Measurements from ENCODE around the gene ISG15. TPM values are rescaled to one million over a fixed set of nuclear protein-coding genes. Genes with fewer than 3 reads are reported as not detected.

The ISG15 gene
- total and polyA plus RNA-seq, 9 of the 15 experiments (the other 6 are each of a cell fraction or from before 2014, with no cell fraction given): 0.40 to 58.3 (median 12.2) TPM

DNA sequence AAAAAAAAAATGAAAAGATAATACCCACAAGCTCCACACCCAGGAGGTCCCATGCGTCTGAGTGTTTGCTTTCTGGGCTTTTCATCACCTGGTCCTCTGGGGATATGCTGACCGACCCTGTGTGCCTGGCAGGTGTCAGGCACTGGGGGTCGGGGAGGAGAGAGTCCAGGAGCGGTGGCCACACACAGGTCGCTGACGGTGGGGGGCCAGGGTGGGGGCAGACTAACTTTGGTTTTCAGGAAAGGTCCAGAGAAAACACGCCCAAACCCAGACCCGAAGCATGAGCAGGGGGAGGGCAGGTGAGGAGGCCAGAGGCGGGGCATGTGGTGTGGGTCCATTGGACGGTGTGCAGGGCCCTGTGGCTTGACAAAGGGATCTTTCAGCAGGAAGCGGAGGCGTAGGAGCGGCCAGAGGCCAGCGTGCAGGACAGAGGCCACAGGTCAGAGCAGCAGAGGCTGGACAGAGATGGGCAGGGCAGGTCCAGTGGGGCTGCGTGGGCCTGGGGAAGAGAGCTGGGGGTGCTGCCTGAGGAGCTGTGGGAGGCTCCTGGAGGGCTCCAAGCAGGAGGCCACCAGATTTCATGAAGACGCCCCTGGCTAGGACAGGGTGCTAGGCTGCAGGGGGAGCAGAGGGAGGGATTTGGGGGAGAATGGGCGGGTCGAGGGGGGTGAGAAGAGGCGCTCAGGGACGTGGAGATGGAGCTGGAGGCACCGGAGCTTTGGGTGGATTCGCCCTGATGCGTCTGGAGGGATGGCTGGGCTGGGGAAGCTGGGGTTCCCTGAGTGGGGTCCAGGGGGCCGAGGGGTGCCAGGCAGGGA lies 45.0 kb downstream of the ISG15 start (continued):
- TF ChIP-seq, protein P1, sequence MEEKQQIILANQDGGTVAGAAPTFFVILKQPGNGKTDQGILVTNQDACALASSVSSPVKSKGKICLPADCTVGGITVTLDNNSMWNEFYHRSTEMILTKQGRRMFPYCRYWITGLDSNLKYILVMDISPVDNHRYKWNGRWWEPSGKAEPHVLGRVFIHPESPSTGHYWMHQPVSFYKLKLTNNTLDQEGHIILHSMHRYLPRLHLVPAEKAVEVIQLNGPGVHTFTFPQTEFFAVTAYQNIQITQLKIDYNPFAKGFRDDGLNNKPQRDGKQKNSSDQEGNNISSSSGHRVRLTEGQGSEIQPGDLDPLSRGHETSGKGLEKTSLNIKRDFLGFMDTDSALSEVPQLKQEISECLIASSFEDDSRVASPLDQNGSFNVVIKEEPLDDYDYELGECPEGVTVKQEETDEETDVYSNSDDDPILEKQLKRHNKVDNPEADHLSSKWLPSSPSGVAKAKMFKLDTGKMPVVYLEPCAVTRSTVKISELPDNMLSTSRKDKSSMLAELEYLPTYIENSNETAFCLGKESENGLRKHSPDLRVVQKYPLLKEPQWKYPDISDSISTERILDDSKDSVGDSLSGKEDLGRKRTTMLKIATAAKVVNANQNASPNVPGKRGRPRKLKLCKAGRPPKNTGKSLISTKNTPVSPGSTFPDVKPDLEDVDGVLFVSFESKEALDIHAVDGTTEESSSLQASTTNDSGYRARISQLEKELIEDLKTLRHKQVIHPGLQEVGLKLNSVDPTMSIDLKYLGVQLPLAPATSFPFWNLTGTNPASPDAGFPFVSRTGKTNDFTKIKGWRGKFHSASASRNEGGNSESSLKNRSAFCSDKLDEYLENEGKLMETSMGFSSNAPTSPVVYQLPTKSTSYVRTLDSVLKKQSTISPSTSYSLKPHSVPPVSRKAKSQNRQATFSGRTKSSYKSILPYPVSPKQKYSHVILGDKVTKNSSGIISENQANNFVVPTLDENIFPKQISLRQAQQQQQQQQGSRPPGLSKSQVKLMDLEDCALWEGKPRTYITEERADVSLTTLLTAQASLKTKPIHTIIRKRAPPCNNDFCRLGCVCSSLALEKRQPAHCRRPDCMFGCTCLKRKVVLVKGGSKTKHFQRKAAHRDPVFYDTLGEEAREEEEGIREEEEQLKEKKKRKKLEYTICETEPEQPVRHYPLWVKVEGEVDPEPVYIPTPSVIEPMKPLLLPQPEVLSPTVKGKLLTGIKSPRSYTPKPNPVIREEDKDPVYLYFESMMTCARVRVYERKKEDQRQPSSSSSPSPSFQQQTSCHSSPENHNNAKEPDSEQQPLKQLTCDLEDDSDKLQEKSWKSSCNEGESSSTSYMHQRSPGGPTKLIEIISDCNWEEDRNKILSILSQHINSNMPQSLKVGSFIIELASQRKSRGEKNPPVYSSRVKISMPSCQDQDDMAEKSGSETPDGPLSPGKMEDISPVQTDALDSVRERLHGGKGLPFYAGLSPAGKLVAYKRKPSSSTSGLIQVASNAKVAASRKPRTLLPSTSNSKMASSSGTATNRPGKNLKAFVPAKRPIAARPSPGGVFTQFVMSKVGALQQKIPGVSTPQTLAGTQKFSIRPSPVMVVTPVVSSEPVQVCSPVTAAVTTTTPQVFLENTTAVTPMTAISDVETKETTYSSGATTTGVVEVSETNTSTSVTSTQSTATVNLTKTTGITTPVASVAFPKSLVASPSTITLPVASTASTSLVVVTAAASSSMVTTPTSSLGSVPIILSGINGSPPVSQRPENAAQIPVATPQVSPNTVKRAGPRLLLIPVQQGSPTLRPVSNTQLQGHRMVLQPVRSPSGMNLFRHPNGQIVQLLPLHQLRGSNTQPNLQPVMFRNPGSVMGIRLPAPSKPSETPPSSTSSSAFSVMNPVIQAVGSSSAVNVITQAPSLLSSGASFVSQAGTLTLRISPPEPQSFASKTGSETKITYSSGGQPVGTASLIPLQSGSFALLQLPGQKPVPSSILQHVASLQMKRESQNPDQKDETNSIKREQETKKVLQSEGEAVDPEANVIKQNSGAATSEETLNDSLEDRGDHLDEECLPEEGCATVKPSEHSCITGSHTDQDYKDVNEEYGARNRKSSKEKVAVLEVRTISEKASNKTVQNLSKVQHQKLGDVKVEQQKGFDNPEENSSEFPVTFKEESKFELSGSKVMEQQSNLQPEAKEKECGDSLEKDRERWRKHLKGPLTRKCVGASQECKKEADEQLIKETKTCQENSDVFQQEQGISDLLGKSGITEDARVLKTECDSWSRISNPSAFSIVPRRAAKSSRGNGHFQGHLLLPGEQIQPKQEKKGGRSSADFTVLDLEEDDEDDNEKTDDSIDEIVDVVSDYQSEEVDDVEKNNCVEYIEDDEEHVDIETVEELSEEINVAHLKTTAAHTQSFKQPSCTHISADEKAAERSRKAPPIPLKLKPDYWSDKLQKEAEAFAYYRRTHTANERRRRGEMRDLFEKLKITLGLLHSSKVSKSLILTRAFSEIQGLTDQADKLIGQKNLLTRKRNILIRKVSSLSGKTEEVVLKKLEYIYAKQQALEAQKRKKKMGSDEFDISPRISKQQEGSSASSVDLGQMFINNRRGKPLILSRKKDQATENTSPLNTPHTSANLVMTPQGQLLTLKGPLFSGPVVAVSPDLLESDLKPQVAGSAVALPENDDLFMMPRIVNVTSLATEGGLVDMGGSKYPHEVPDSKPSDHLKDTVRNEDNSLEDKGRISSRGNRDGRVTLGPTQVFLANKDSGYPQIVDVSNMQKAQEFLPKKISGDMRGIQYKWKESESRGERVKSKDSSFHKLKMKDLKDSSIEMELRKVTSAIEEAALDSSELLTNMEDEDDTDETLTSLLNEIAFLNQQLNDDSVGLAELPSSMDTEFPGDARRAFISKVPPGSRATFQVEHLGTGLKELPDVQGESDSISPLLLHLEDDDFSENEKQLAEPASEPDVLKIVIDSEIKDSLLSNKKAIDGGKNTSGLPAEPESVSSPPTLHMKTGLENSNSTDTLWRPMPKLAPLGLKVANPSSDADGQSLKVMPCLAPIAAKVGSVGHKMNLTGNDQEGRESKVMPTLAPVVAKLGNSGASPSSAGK (IDR thresholded peaks at IDR 0.05): 0 out of 2 replicates have a peak, but pooled peaks have one; percentile 26
- TF ChIP-seq, protein P2, sequence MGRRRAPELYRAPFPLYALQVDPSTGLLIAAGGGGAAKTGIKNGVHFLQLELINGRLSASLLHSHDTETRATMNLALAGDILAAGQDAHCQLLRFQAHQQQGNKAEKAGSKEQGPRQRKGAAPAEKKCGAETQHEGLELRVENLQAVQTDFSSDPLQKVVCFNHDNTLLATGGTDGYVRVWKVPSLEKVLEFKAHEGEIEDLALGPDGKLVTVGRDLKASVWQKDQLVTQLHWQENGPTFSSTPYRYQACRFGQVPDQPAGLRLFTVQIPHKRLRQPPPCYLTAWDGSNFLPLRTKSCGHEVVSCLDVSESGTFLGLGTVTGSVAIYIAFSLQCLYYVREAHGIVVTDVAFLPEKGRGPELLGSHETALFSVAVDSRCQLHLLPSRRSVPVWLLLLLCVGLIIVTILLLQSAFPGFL (CRISPR knock-in tag; IDR thresholded peaks at IDR 0.05): no peak
- TF ChIP-seq, protein P3, sequence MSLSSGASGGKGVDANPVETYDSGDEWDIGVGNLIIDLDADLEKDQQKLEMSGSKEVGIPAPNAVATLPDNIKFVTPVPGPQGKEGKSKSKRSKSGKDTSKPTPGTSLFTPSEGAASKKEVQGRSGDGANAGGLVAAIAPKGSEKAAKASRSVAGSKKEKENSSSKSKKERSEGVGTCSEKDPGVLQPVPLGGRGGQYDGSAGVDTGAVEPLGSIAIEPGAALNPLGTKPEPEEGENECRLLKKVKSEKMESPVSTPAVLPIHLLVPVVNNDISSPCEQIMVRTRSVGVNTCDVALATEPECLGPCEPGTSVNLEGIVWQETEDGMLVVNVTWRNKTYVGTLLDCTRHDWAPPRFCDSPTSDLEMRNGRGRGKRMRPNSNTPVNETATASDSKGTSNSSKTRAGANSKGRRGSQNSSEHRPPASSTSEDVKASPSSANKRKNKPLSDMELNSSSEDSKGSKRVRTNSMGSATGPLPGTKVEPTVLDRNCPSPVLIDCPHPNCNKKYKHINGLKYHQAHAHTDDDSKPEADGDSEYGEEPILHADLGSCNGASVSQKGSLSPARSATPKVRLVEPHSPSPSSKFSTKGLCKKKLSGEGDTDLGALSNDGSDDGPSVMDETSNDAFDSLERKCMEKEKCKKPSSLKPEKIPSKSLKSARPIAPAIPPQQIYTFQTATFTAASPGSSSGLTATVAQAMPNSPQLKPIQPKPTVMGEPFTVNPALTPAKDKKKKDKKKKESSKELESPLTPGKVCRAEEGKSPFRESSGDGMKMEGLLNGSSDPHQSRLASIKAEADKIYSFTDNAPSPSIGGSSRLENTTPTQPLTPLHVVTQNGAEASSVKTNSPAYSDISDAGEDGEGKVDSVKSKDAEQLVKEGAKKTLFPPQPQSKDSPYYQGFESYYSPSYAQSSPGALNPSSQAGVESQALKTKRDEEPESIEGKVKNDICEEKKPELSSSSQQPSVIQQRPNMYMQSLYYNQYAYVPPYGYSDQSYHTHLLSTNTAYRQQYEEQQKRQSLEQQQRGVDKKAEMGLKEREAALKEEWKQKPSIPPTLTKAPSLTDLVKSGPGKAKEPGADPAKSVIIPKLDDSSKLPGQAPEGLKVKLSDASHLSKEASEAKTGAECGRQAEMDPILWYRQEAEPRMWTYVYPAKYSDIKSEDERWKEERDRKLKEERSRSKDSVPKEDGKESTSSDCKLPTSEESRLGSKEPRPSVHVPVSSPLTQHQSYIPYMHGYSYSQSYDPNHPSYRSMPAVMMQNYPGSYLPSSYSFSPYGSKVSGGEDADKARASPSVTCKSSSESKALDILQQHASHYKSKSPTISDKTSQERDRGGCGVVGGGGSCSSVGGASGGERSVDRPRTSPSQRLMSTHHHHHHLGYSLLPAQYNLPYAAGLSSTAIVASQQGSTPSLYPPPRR (CRISPR knock-in tag; IDR thresholded peaks at IDR 0.05; ENCODE audit: borderline replicate concordance): no peak
- TF ChIP-seq ZNF444 (CRISPR knock-in tag; IDR thresholded peaks at IDR 0.05): no peak
- TF ChIP-seq, protein P4, sequence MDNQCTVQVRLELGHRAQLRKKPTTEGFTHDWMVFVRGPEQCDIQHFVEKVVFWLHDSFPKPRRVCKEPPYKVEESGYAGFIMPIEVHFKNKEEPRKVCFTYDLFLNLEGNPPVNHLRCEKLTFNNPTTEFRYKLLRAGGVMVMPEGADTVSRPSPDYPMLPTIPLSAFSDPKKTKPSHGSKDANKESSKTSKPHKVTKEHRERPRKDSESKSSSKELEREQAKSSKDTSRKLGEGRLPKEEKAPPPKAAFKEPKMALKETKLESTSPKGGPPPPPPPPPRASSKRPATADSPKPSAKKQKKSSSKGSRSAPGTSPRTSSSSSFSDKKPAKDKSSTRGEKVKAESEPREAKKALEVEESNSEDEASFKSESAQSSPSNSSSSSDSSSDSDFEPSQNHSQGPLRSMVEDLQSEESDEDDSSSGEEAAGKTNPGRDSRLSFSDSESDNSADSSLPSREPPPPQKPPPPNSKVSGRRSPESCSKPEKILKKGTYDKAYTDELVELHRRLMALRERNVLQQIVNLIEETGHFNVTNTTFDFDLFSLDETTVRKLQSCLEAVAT (IDR thresholded peaks at IDR 0.05): no peak
